Testis (tissue), 3 donors: Measurements from ENCODE around the gene LETM1. TPM values are rescaled to one million over a fixed set of nuclear protein-coding genes. Genes with fewer than 3 reads are reported as not detected.

ENCODE experiments used
- DNase-seq: peaks from one replicate; pipeline ENCODE4 v3.0.0-alpha.2; 2019
- H3K27ac ChIP-seq, 2 donors: fragments of 200-600 bp; sonication (generic); one replicate each; pipeline ENCODE4 v1.5.1; 2019
- H3K27me3 ChIP-seq: fragments of 200-600 bp; sonication (generic); one replicate; pipeline ENCODE4 v1.5.1; 2019
- H3K36me3 ChIP-seq: fragments of 200-600 bp; sonication (generic); one replicate; pipeline ENCODE4 v1.5.1; 2017; ENCODE audit warnings: low read depth; ENCODE audit errors: missing control alignments
- H3K4me1 ChIP-seq: fragments of 200-600 bp; sonication (generic); one replicate; pipeline ENCODE4 v1.5.1; 2019
- H3K4me3 ChIP-seq, 2 donors: fragments of 200-600 bp; sonication (generic); one replicate each; pipeline ENCODE4 v1.5.1; 2017 to 2019
- H3K9me3 ChIP-seq: fragments of 200-600 bp; sonication (generic); one replicate; pipeline ENCODE4 v1.5.1; 2017
- CTCF ChIP-seq, 3 experiments: fragments of 450-650 bp in 2 of 3; fragments of 200-600 bp in 1 of 3; sonication (generic) in 1 of 3; IDR thresholded peaks; one replicate each; pipeline ENCODE4 v1.5.1; 2016 to 2019; ENCODE audit warnings: antibody characterized with exemption in 3 of 3, mild to moderate bottlenecking in 2 of 3, moderate library complexity in 1 of 3
- POLR2A ChIP-seq: fragments of 450-650 bp; IDR thresholded peaks from one replicate; pipeline ENCODE4 v1.6.1; 2017; ENCODE audit warnings: antibody characterized with exemption, mild to moderate bottlenecking, moderate library complexity
- WGBS, 2 donors: methylation state at CpG; one replicate each; pipeline ENCODE4 v1.1.5; 2018; 5-methylcytosine and 5-hydroxymethylcytosine counted together
- intact Hi-C: fragments of 100-400 bp; cut with DNase I; formaldehyde crosslinking; loops from one replicate; pipeline ENCODE4 v1.15.1; 2023; ENCODE audit warnings: low total_unique reads
- polyA plus RNA-seq: library from polyadenylated mRNA; stranded (reverse); fragments of 350-450 nt; fragmentation: Illumina TruSeq; extraction: RNeasy Lipid Tissue Mini Kit (QIAGEN cat#74804); gene quantifications from one replicate; pipeline ENCODE4 v1.2.3, GENCODE V29; 2014; ENCODE audit warnings: low read depth, low replicate concordance; ENCODE audit not compliant: insufficient read depth
- total RNA-seq, 2 donors: library from RNA; depleted of rRNA; stranded (reverse); fragments of >200 nt; gene quantifications; one replicate each; pipeline ENCODE4 v1.2.3, GENCODE V29; 2016

The LETM1 gene
- total and polyA plus RNA-seq, 3 donors from 2014 or later: 38.1 to 124 (median 90.7) TPM

DNA sequence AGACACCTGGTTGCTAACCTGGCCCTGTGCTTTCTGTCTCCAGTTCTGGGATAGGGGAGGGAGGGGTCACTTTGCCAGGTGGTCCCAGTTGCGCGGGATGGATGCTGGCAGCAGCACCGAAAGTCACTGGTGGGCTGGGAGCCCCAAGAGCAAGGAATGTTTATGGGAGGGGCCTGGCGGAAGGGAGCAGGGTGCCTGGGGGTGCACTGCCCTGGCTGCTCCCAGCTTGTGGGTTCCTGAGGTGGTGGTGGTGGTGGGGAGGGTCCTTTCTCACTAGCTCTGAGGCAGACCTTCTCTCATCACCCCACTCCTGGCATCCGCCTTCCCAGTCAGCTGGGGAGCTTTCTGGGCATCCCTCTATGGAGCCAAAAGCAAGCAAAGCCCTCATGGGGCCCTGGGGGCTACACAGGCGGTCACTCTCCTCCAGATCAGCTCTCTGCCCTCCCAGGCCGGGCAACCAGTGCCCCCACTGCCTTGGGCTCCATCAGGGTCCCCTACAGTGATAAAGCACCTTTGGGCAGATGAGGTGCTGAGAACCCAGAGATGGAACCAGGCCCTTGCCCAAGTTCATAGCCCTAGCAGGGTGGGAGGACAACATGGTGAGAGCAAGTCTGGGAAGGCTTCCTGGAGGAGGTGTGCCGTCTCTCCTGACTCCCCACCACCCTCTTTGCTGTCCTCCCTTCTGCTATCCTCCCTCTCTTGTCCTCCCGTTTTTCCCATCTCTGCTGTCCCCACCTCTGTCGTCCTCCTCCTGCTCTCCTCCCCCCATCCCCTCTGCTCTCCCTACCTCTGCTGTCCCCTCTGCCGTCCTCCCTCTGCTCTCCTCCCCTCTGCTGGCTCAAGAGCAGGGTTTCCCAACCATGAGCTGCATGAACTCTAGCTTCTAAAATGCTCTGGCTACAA is 46.9 kb downstream of the LETM1 start:
- Histone ChIP-seq H3K36me3 (no peaks in the 10 kb centered on the region), H3K27me3 (no peaks in the 10 kb centered on the region), H3K4me3 (no peak overlapping the region), H3K4me1 (no peaks in the 10 kb centered on the region), H3K9me3 (no peaks in the 10 kb centered on the region), H3K27ac (no peak overlapping the region)
- DNase-seq: no peak
- no peak for TF ChIP-seq CTCF (IDR thresholded peaks at IDR 0.05)
- no peak for TF ChIP-seq POLR2A
- intact Hi-C loops: no loop called here
- 82 to 87% methylated on average over 11 of the region's 11 CpGs for WGBS, 2 donors

GRCh38 chr4:1808396-1808795 is 47.6 kb downstream of the LETM1 start:
- Histone ChIP-seq H3K4me3 (no peak overlapping the region), H3K27me3 (no peaks in the 10 kb centered on the region), H3K4me1 (no peaks in the 10 kb centered on the region), H3K36me3 (no peaks in the 10 kb centered on the region), H3K9me3 (no peaks in the 10 kb centered on the region), H3K27ac (no peak overlapping the region)
- no peak for TF ChIP-seq CTCF (IDR thresholded peaks at IDR 0.05)
- TF ChIP-seq POLR2A: no peak
- 82% methylated on average over 6 of the region's 6 CpGs for WGBS, 2 donors
- no peak for DNase-seq
- intact Hi-C loops: no loop called here

- no peaks in the 10 kb centered on the region for H3K27me3 ChIP-seq
- TF ChIP-seq CTCF (IDR thresholded peaks at IDR 0.05) (no peak), POLR2A (no peak)
- H3K9me3 ChIP-seq: no peaks in the 10 kb centered on the region
- intact Hi-C loops: no loop called here
- no peaks in the 10 kb centered on the region for H3K36me3 ChIP-seq
- 74 to 82% methylated on average over 7 to 16 of the region's 16 CpGs for WGBS, 2 donors
- H3K4me3 ChIP-seq: no peak overlapping the region
- no peak for DNase-seq
- H3K4me1 ChIP-seq: no peaks in the 10 kb centered on the region
- H3K27ac ChIP-seq: no peak overlapping the region
Measured at GRCh38 chr4:1807332-1807777, 48.6 kb downstream of the LETM1 start.

GRCh38 chr4:1806596-1807331 is 49.2 kb downstream of the LETM1 start:
- H3K4me1 ChIP-seq: no peaks in the 10 kb centered on the region
- no peak for DNase-seq
- no peak for TF ChIP-seq POLR2A
- no peak for TF ChIP-seq CTCF (IDR thresholded peaks at IDR 0.05)
- H3K36me3 ChIP-seq: no peaks in the 10 kb centered on the region
- intact Hi-C loops: no loop called here
- 87 to 89% methylated on average over 3 to 40 of the region's 41 CpGs for WGBS, 2 donors
- H3K27me3 ChIP-seq: no peaks in the 10 kb centered on the region
- H3K9me3 ChIP-seq: no peaks in the 10 kb centered on the region
- no peak overlapping the region for H3K4me3 ChIP-seq
- H3K27ac ChIP-seq: no peak overlapping the region
